ENCODE data around the gene DDIT3.

Gene DDIT3

DNA sequence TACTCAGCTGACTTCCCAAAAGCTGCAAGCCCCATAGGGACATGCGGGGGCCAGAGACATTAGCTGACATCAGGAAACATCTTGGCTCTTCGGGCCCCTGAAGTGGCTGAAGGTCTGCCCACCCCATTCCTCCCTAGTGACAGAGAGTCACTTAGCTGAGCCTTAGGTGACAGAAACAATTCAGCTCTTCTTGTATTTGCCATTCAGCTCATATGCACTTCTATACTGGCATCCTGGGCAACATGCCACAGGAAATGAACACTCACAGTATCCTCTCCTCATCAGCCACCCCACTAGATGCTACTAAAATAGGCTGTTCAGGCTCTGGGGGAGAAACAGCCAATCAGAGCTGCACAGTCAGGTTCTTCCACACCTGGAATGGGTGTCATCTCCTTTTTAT, 23.3 kb upstream of the DDIT3 start:
- TF ChIP-seq, protein P1, sequence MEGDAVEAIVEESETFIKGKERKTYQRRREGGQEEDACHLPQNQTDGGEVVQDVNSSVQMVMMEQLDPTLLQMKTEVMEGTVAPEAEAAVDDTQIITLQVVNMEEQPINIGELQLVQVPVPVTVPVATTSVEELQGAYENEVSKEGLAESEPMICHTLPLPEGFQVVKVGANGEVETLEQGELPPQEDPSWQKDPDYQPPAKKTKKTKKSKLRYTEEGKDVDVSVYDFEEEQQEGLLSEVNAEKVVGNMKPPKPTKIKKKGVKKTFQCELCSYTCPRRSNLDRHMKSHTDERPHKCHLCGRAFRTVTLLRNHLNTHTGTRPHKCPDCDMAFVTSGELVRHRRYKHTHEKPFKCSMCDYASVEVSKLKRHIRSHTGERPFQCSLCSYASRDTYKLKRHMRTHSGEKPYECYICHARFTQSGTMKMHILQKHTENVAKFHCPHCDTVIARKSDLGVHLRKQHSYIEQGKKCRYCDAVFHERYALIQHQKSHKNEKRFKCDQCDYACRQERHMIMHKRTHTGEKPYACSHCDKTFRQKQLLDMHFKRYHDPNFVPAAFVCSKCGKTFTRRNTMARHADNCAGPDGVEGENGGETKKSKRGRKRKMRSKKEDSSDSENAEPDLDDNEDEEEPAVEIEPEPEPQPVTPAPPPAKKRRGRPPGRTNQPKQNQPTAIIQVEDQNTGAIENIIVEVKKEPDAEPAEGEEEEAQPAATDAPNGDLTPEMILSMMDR (IDR thresholded peaks at IDR 0.05), result no peak
- Mint-ChIP-seq H3K36me3 (ENCODE audit: low read depth) (peaks cover 10% of the 10 kb centered on the region), H3K27ac (no peak overlapping the region), H3K4me3 (no peak overlapping the region), H3K27me3 (ENCODE audit: low read depth, poor library complexity) (peaks cover 17% of the 10 kb centered on the region), H3K9me3 (no peaks in the 10 kb centered on the region), H3K4me1 (peaks cover 42% of the 10 kb centered on the region)
- no peak for DNase-seq

DNA sequence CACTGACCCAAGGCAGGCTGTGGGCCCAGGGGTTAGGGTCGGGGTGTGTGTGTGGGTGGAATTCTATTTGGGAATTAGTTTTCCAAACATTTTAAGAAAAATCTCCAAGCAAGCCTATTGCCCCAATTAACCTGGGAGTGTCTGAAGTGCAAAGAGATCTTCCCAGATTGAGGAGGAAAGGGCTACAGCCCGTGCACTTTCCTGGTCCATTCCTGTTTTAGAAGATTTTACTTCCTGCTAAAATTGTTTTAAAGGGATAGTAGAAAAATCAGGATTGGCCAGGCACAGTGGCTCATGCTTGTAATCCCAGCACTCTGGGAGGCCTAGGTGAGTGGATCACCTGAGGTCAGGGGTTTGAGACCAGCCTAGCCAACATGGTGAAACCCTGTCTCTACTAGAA, 21.4 kb upstream of the DDIT3 start:
- no peak for DNase-seq
- Mint-ChIP-seq H3K4me1 (peaks cover 37% of the 10 kb centered on the region), H3K27ac (no peak overlapping the region), H3K9me3 (no peaks in the 10 kb centered on the region), H3K27me3 (ENCODE audit: low read depth, poor library complexity) (no peaks in the 10 kb centered on the region), H3K4me3 (no peak overlapping the region), H3K36me3 (ENCODE audit: low read depth) (peaks cover 24% of the 10 kb centered on the region)
- TF ChIP-seq, protein P1 (IDR thresholded peaks at IDR 0.05), result no peak

DNA sequence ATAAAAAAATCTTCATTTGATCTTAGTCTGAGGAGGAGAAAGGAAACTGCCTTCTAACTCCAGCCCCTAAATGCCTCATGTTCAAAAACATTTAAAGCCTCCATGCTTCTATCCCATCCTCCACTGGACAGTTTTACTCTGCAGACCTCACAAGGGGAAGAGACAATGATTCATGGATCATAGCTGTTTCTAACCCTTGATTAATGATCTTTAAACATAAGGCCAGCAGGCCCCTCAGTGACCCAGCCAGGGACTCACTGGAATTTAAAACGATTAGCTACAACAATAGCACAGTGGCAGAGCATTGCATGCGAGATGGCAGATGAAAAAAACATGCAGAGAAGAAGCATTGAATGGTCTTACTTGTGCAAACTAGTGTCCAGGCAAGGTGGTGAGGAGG, 20.7 kb upstream of the DDIT3 start:
- no peak overlapping the region for H3K27ac Mint-ChIP-seq
- no peaks in the 10 kb centered on the region for H3K9me3 Mint-ChIP-seq
- no peak for DNase-seq
- H3K4me3 Mint-ChIP-seq, result no peak overlapping the region
- H3K36me3 Mint-ChIP-seq (ENCODE audit: low read depth), result peaks cover 30% of the 10 kb centered on the region
- H3K4me1 Mint-ChIP-seq, result peaks cover 33% of the 10 kb centered on the region
- TF ChIP-seq, protein P1 (IDR thresholded peaks at IDR 0.05), result no peak
- H3K27me3 Mint-ChIP-seq (ENCODE audit: low read depth, poor library complexity), result no peaks in the 10 kb centered on the region

- no peak for DNase-seq
- Mint-ChIP-seq H3K27me3 (ENCODE audit: low read depth, poor library complexity) (no peaks in the 10 kb centered on the region), H3K27ac (no peak overlapping the region), H3K4me1 (peaks cover 18% of the 10 kb centered on the region), H3K4me3 (no peak overlapping the region), H3K9me3 (no peaks in the 10 kb centered on the region), H3K36me3 (ENCODE audit: low read depth) (peaks cover 46% of the 10 kb centered on the region)
- TF ChIP-seq, protein P1 (IDR thresholded peaks at IDR 0.05), result no peak
Measured at GRCh38 chr12:57539134-57539768, 18.9 kb upstream of the DDIT3 start.

DNA sequence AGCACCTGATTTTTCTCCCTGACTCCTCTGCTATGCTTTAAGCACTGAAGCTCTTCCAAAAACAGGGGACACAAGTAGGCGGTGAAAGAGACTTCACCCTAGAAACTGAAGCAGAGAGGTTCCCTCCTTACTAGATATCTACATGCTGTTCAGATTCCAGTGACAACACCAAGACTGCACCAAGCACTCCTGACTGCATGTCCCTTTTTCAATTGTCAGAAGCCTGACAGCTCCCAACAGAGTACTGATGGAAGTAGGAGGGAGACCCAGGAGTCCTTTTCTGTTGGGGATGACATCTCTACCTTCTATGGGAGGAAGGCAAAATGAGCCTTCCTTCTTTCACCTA, 16.3 kb upstream of the DDIT3 start:
- DNase-seq, result no peak
- TF ChIP-seq, protein P1 (IDR thresholded peaks at IDR 0.05), result no peak
- no peak overlapping the region for H3K4me3 Mint-ChIP-seq
- peaks cover 3% of the 10 kb centered on the region for H3K27me3 Mint-ChIP-seq (ENCODE audit: low read depth, poor library complexity)
- H3K4me1 Mint-ChIP-seq, result peaks cover 18% of the 10 kb centered on the region
- H3K36me3 Mint-ChIP-seq (ENCODE audit: low read depth), result peaks cover 73% of the 10 kb centered on the region
- no peaks in the 10 kb centered on the region for H3K9me3 Mint-ChIP-seq
- H3K27ac Mint-ChIP-seq, result no peak overlapping the region

All from nephron progenitor cell (in vitro differentiated cells).